ENCODE data around the gene USE1.

- TF ChIP-seq CTCF (IDR thresholded peaks at IDR 0.05; ENCODE audit: low read length) (no peak), EZH2 (optimal IDR thresholded peaks at IDR 0.05; ENCODE audit: low read depth, low read length) (no peak)
Observed at GRCh38 chr19:17249887-17250548, 34.9 kb downstream of the USE1 start.

All from MM.1S (cell line).